Coronary artery (tissue), 2 donors: ENCODE data around the gene SUSD3.

ENCODE experiments used
- DNase-seq: peaks from one replicate; pipeline ENCODE4 v3.0.0-alpha.2; 2017; ENCODE audit warnings: low spot score
- H3K27ac ChIP-seq, 2 donors: fragments of 200-600 bp; sonication (generic); one replicate each; pipeline ENCODE4 v1.5.1; 2016 to 2019
- H3K4me3 ChIP-seq: fragments of 200-600 bp; sonication (generic); 2 replicates; pipeline ENCODE4 v1.5.1; 2016; ENCODE audit warnings: mild to moderate bottlenecking, moderate library complexity
- TF ChIP-seq, protein P1 (sequence below): fragments of 200-600 bp; sonication (generic); IDR thresholded peaks from one replicate; pipeline ENCODE4 v1.5.1; 2019; ENCODE audit warnings: antibody characterized with exemption

Gene SUSD3

DNA sequence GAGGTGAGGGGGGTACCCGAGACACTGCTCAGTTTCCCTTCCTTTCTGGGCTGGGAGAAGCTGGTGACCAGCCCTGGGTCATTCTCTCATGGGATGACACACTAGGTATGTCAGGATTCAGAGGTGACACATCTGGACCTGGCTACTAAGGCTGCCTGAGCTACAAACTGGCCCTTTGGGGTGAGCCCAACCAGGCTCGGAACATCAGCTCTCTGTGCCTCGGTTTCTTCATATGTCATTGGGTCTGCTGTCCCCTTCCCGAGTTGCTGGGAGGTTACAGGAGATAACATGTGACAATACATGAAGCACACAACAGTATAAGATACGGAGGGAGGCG lies 49.3 kb downstream of the SUSD3 start:
- no peak overlapping the region for H3K27ac ChIP-seq
- DNase-seq = no peak
- TF ChIP-seq, protein P1, sequence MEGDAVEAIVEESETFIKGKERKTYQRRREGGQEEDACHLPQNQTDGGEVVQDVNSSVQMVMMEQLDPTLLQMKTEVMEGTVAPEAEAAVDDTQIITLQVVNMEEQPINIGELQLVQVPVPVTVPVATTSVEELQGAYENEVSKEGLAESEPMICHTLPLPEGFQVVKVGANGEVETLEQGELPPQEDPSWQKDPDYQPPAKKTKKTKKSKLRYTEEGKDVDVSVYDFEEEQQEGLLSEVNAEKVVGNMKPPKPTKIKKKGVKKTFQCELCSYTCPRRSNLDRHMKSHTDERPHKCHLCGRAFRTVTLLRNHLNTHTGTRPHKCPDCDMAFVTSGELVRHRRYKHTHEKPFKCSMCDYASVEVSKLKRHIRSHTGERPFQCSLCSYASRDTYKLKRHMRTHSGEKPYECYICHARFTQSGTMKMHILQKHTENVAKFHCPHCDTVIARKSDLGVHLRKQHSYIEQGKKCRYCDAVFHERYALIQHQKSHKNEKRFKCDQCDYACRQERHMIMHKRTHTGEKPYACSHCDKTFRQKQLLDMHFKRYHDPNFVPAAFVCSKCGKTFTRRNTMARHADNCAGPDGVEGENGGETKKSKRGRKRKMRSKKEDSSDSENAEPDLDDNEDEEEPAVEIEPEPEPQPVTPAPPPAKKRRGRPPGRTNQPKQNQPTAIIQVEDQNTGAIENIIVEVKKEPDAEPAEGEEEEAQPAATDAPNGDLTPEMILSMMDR = no peak
- no peak overlapping the region for H3K4me3 ChIP-seq

DNA sequence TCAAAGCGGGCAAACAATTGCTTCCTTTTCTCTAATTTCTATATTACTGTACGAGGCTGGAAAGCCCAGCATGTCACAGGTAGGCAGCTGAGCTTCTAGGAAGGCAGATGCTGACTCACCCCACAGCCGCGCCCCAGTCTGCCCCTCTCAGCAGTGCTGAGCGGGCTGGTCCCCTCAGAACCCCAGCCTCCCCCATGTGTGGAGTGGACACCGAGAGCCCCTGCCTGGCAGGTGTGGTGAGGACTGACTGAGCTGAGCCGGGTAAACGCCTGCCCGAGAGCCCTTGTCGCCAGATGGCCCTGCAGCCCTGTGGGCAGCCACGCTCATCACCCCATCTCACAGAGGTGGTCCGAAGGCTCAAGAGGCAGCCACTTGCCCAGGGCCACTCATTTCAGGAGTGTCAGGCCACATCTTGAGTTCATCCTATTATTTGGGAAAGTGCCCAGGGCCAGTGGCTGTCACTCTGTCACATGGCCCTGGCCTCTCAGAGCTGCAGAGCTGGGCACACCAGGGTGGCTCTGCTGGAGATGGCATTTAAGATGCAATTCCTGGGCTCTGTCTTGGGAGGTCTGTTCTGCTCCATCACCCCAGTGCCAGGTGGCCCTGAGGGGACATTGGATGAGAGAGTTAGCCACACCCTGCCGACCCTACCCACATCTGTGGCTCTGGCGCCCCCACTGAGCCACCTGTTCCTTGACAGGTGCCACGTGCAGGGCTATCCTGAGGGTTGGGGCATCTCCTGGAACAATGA lies 50.0 kb downstream of the SUSD3 start:
- Histone ChIP-seq H3K4me3 (no peak overlapping the region), H3K27ac (no peak overlapping the region)
- TF ChIP-seq, protein P1 = no peak
- peak; percentile 58 for DNase-seq

DNA sequence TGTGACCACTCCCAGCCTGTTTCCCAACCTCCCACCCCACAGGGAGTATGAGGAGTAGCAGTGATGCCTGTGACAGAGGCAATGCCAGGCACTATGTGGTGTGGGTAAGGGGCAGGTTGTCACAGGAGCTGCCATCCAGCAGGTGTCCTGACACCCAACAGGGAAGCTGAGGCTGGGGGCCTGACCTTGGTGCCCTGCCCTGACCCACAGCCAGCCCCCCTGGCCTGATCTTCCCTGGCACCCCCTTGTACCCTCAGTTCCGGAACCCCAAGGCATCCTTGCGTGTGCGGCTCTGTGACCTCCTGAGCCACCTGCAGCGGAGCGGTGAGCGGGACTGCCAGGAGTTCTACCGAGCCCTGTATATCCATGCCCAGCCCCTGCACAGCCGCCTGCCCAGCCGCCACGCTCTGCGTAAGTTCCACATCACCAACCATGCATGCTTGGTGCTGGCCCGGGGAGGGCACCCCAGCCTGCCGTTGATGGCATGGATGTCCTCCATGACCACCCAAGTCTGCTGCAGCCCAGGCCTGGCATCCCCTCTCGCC lies 51.9 kb downstream of the SUSD3 start:
- Histone ChIP-seq H3K27ac (peak overlapping the region in 1 of 2 donors; percentile 9), H3K4me3 (no peak overlapping the region)
- TF ChIP-seq, protein P1 = no peak
- peak; percentile 70 for DNase-seq

DNA sequence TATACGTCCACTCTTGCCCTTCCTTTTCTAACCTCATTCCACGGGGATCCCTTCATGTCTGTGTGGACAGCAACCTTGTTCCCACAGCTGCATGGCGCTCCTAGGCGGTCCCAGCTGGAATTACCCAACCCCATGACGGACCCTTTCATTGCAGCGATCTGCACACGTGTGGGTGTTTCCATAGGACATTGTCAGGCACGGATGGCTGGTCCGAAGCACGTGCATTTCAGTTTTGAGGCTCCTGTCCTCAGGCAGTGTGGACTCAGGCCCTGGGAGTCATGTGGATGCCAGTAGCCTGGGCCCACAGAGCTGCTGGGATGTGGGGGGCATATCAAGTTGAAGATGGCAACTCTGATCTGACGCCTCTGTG lies 52.5 kb downstream of the SUSD3 start:
- no peak overlapping the region for H3K27ac ChIP-seq
- no peak overlapping the region for H3K4me3 ChIP-seq
- TF ChIP-seq, protein P1 = no peak
- DNase-seq = no peak

DNA sequence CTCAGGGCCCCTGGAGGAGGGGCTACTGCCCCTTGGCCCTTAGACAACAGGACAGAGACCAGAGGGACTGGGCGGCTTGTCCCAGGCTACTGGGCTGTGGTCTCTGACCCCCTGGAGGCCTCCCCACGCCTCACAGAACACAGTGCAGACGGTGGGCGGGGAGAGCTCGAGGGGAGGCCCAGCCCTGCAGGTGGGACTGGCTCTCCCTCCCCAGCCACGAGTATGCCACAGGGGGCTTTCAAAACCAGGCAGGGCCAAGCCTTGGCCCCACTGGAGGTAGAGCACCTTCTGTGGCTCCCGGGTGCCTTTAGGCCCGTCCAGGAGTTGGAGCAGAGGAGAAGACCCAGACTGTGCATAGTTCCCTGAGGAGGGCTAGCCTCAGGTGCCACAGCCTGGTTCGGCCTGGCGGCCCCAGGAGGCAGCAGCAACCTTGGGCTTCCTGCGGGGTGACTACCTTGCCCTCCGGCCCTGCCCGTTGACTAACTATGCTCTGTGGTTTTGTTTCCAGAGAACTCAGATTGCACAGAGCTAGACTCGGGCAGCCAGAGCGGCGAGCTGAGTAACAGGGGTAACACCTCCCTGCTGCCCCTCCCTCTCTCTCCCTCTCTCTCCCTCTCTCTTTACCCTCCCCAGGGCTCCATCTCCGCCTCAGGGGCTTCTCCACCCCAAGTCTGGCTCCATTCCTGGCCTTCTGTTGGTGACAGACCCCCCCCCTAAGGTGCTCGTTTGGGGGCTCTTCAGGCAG lies 53.0 kb downstream of the SUSD3 start:
- TF ChIP-seq, protein P1 = no peak
- no peak overlapping the region for H3K27ac ChIP-seq
- DNase-seq = peak; percentile 63
- no peak overlapping the region for H3K4me3 ChIP-seq

DNA sequence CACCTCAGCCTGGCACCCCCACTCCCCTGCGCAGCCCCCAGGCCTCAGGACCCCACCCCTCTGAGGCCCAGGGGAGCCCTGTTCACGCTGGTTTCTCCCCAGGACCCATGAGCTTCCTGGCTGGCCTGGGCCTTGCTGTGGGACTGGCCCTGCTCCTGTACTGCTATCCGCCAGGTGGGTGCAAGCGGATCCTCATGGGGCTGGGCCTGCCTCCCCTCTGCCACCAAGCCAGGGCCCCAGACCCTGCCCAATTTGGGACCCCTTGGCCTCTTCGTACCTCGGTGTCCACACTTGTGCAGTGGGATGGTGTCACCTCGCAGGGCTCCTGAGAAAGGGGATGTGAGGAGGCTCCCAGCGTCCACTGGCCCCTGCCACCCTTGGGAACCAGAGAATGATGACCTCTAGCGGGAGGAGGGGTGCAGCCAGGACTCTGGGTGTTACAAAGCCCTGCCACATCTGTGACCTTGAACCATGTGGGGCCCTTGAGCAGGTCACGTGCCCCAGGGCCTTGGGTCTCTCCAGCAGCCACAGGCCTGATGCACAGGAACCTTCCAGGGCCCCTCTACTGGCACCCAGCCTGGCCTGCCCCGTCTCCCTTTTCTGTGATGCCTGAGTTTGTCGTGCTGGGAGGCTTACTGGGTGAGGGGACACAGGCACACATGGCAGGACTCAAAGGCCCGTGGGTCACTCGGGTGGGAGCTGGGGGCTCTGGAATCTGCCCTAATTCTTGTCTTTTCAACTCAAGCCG lies 53.8 kb downstream of the SUSD3 start:
- peak; percentile 69 for DNase-seq

More for the DNA sequence above, 53.8 kb downstream of the SUSD3 start:
- TF ChIP-seq, protein P1 = no peak
- no peak overlapping the region for H3K4me3 ChIP-seq
- H3K27ac ChIP-seq = no peak overlapping the region
